Measurements from ENCODE around the gene A2ML1. TPM values are rescaled to one million over a fixed set of nuclear protein-coding genes. Genes with fewer than 3 reads are reported as not detected.

A2ML1 gene
- total RNA-seq (2022; extraction: Qiagen RNA extraction; ENCODE audit: low read depth): not detected in 5 replicates

GRCh38 chr12:8822298-8822697 is at the start of gene A2ML1:
TSS of gene A2ML1 (plus strand) at chr12:8822621. CDS start at chr12:8822652, 31 bp downstream.

GRCh38 chr12:8914033-8914715 is 91.8 kb downstream of the A2ML1 start, which contains the start of gene PHC1:
TSS of gene PHC1 (plus strand) at chr12:8914509. CDS start at chr12:8917678, 3,169 bp downstream.

Other genes with a start within 250 kb of the A2ML1 start
- gene AICDA, start 209.8 kb upstream of the A2ML1 start, total RNA-seq (2022; extraction: Qiagen RNA extraction; ENCODE audit: low read depth): 0.12 to 0.31 TPM (median 0.22 TPM) in 4 of 5 replicates, not detected in the other
- gene MFAP5, start 159.8 kb upstream of the A2ML1 start, total RNA-seq (2022; extraction: Qiagen RNA extraction; ENCODE audit: low read depth): 0.14 TPM in 1 of 5 replicates, not detected in the others
- gene RIMKLB, start 124.6 kb upstream of the A2ML1 start, total RNA-seq (2022; extraction: Qiagen RNA extraction; ENCODE audit: low read depth): 17.0 to 20.8 TPM (median 20.0 TPM) in 5 replicates
- 8.0 to 12.4 TPM (median 11.7 TPM) in 5 replicates for gene PHC1, start 91.9 kb downstream of the A2ML1 start, total RNA-seq (2022; extraction: Qiagen RNA extraction; ENCODE audit: low read depth)
- gene M6PR, start 127.0 kb downstream of the A2ML1 start, total RNA-seq (2022; extraction: Qiagen RNA extraction; ENCODE audit: low read depth): 143 to 199 TPM (median 162 TPM) in 5 replicates
- gene KLRG1, start 166.9 kb downstream of the A2ML1 start, total RNA-seq (2022; extraction: Qiagen RNA extraction; ENCODE audit: low read depth): 1.2 to 1.7 TPM (median 1.6 TPM) in 5 replicates

All from A549 treated with ZK216348 at 1 μM for 4 hours (cell line).